Erythroblast (primary cell): ENCODE results near the gene TMEM61.

Experiments used
- GATA1 ChIP-seq: IDR thresholded peaks from 2 replicates; pipeline ENCODE4 v1.6.1; 2011; ENCODE audit warnings: low read depth, mild to moderate bottlenecking, control low read depth, low read length, moderate library complexity
- POLR2A ChIP-seq: IDR thresholded peaks from 2 replicates; pipeline ENCODE4 v1.6.1; 2011; ENCODE audit warnings: mild to moderate bottlenecking, low read length

- TF ChIP-seq POLR2A (no peak), GATA1 (no peak)
These were observed 26.6 kb upstream of the TMEM61 start for GRCh38 chr1:54953846-54954245.
